HepG2 (cell line): ENCODE measurements around the gene CEP55. TPM values are rescaled to one million over a fixed set of nuclear protein-coding genes. Genes with fewer than 3 reads are reported as not detected.

Source experiments
- ARHGAP35 ChIP-seq: sonication (generic); formaldehyde crosslinking; IDR thresholded peaks from 2 replicates; pipeline ENCODE4 v1.9.0; 2022; ENCODE audit warnings: mild to moderate bottlenecking, inconsistent platforms, moderate library complexity, missing genetic modification reagents, borderline replicate concordance
- JDP2 ChIP-seq: sonication (generic); formaldehyde crosslinking; IDR thresholded peaks from 2 replicates; pipeline ENCODE4 v1.8.1; 2022; ENCODE audit warnings: missing genetic modification reagents, borderline replicate concordance
- NFYB ChIP-seq: sonication (generic); formaldehyde crosslinking; IDR thresholded peaks from 2 replicates; pipeline ENCODE4 v1.4.0; 2020; ENCODE audit warnings: missing genetic modification reagents
- PAWR ChIP-seq: sonication (generic); formaldehyde crosslinking; IDR thresholded peaks from 2 replicates; pipeline ENCODE4 v1.4.0; 2020; ENCODE audit warnings: missing genetic modification reagents, mild to moderate bottlenecking, borderline replicate concordance
- RBFOX2 ChIP-seq: fragments of 200-400 bp; formaldehyde crosslinking; IDR thresholded peaks from 2 replicates; pipeline ENCODE4 v1.6.1; 2017; ENCODE audit warnings: low read depth, mild to moderate bottlenecking, low read length
- RNF219 ChIP-seq: sonication (generic); formaldehyde crosslinking; IDR thresholded peaks from 2 replicates; pipeline ENCODE4 v1.5.0; 2020; ENCODE audit warnings: mild to moderate bottlenecking, missing genetic modification reagents
- SAFB2 ChIP-seq: sonication (generic); formaldehyde crosslinking; IDR thresholded peaks from 2 replicates; pipeline ENCODE4 v1.5.1; 2020; ENCODE audit warnings: missing genetic modification reagents, low read depth, mild to moderate bottlenecking, borderline replicate concordance
- SSRP1 ChIP-seq: IDR thresholded peaks from 2 replicates; pipeline ENCODE4 v1.6.1; 2016; ENCODE audit warnings: control low read depth
- TOE1 ChIP-seq: sonication (generic); formaldehyde crosslinking; IDR thresholded peaks from 2 replicates; pipeline ENCODE4 v1.4.0; 2020; ENCODE audit warnings: mild to moderate bottlenecking, missing genetic modification reagents
- U2AF1 ChIP-seq: fragments of 200-400 bp; formaldehyde crosslinking; optimal IDR thresholded peaks from 2 replicates; pipeline ENCODE3; 2017; ENCODE audit warnings: mild to moderate bottlenecking, low read depth, low read length
- ZMYM4 ChIP-seq: sonication (generic); formaldehyde crosslinking; IDR thresholded peaks from 2 replicates; pipeline ENCODE4 v1.8.1; 2023; ENCODE audit warnings: mild to moderate bottlenecking, missing genetic modification reagents
- ZNF234 ChIP-seq: sonication (generic); formaldehyde crosslinking; conservative IDR thresholded peaks from 2 replicates; pipeline ENCODE4 v1.5.1; 2020; ENCODE audit warnings: mild to moderate bottlenecking, missing genetic modification reagents
- ZNF263 ChIP-seq: sonication (generic); formaldehyde crosslinking; IDR thresholded peaks from 2 replicates; pipeline ENCODE4 v1.4.0; 2020; ENCODE audit warnings: missing genetic modification reagents
- ZNF276 ChIP-seq: sonication (generic); formaldehyde crosslinking; IDR thresholded peaks from 2 replicates; pipeline ENCODE4 v1.4.0; 2020; ENCODE audit warnings: mild to moderate bottlenecking, low read depth, missing genetic modification reagents
- ZNF546 ChIP-seq: sonication (generic); formaldehyde crosslinking; conservative IDR thresholded peaks from 2 replicates; pipeline ENCODE4 v1.8.1; 2023; ENCODE audit warnings: mild to moderate bottlenecking, missing genetic modification reagents
- ZNF678 ChIP-seq: sonication (generic); formaldehyde crosslinking; IDR thresholded peaks from 2 replicates; pipeline ENCODE4 v1.4.0; 2020; ENCODE audit warnings: mild to moderate bottlenecking, missing genetic modification reagents
- ZNF703 ChIP-seq: sonication (generic); formaldehyde crosslinking; IDR thresholded peaks from 2 replicates; pipeline ENCODE4 v1.5.1; 2020; ENCODE audit warnings: missing genetic modification reagents, mild to moderate bottlenecking, moderate library complexity, borderline replicate concordance
- ZNF709 ChIP-seq: sonication (generic); formaldehyde crosslinking; IDR thresholded peaks from 2 replicates; pipeline ENCODE4 v1.5.0; 2020; ENCODE audit warnings: mild to moderate bottlenecking, missing genetic modification reagents
- ZNF766 ChIP-seq: sonication (generic); formaldehyde crosslinking; IDR thresholded peaks from 2 replicates; pipeline ENCODE4 v1.5.0; 2020; ENCODE audit warnings: missing genetic modification reagents, borderline replicate concordance
- polyA plus RNA-seq, 8 experiments: library from polyadenylated mRNA; depleted of rRNA in 3 of 8; stranded (reverse) in 7 of 8; unstranded in 1 of 8; fragments of >200 nt; fragmentation: Illumina TruSeq in 4 of 8; extraction: Trizol in 4 of 8; gene quantifications; 2 replicates each; pipeline versions ENCODE4 v1.2.1 to v1.2.3, GENCODE V29; 2011 to 2016; ENCODE audit warnings: low read depth in 4 of 8, missing spikeins in 1 of 8, mixed read lengths in 1 of 8; ENCODE audit not compliant: insufficient read depth in 1 of 8
- total RNA-seq, 5 experiments: library from RNA; depleted of rRNA; stranded (reverse); fragments of >200 nt; fragmentation: Illumina TruSeq; extraction: Trizol; gene quantifications; 2 replicates each; pipeline ENCODE4 v1.2.3, GENCODE V29; 2016; ENCODE audit warnings: low read depth in 1 of 5
- TF ChIP-seq, protein P1 (sequence below): sonication (generic); formaldehyde crosslinking; IDR thresholded peaks from 2 replicates; pipeline ENCODE4 v1.9.0; 2021; ENCODE audit warnings: missing genetic modification reagents, borderline replicate concordance
- TF ChIP-seq, protein P2 (sequence below): sonication (generic); formaldehyde crosslinking; IDR thresholded peaks from 2 replicates; pipeline ENCODE4 v1.4.0; 2020; ENCODE audit warnings: missing genetic modification reagents; ENCODE audit errors: not compliant biosample characterization
- TF ChIP-seq, protein P3 (sequence below): sonication (generic); formaldehyde crosslinking; IDR thresholded peaks from 2 replicates; pipeline ENCODE4 v1.8.0; 2023; ENCODE audit warnings: mild to moderate bottlenecking, missing genetic modification reagents

The CEP55 gene
- total and polyA plus RNA-seq, 2 of the 13 experiments (the other 11 are each of a cell fraction or from before 2014, with no cell fraction given): 6.5 to 17.1 TPM

- TF ChIP-seq RNF219 (CRISPR knock-in tag) (no peak), ZNF709 (CRISPR knock-in tag) (no peak), ZNF276 (0 out of 2 replicates have a peak, but pooled peaks have one; percentile 26), ARHGAP35 (CRISPR knock-in tag) (no peak), ZMYM4 (peak; percentile 74; the same call in 1 of the 2 replicates), ZNF703 (CRISPR knock-in tag) (no peak), U2AF1 (no peak), ZNF766 (CRISPR knock-in tag) (no peak), ZNF234 (CRISPR knock-in tag) (peak; percentile 53; the same call in 1 of the 2 replicates), TOE1 (CRISPR knock-in tag) (0 out of 2 replicates have a peak, but pooled peaks have one; percentile 44), ZNF263 (CRISPR knock-in tag) (no peak), SAFB2 (CRISPR knock-in tag) (no peak; the same call in 1 of the 2 replicates), SSRP1 (no peak), JDP2 (peak; percentile 71; the same call in 1 of the 2 replicates), ZNF546 (CRISPR knock-in tag) (no peak), RBFOX2 (peak; percentile 82), NFYB (CRISPR knock-in tag) (peak; percentile 86), PAWR (CRISPR knock-in tag) (no peak), ZNF678 (no peak)
- TF ChIP-seq, protein P1, sequence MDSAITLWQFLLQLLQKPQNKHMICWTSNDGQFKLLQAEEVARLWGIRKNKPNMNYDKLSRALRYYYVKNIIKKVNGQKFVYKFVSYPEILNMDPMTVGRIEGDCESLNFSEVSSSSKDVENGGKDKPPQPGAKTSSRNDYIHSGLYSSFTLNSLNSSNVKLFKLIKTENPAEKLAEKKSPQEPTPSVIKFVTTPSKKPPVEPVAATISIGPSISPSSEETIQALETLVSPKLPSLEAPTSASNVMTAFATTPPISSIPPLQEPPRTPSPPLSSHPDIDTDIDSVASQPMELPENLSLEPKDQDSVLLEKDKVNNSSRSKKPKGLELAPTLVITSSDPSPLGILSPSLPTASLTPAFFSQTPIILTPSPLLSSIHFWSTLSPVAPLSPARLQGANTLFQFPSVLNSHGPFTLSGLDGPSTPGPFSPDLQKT (CRISPR knock-in tag): no peak
- TF ChIP-seq, protein P2, sequence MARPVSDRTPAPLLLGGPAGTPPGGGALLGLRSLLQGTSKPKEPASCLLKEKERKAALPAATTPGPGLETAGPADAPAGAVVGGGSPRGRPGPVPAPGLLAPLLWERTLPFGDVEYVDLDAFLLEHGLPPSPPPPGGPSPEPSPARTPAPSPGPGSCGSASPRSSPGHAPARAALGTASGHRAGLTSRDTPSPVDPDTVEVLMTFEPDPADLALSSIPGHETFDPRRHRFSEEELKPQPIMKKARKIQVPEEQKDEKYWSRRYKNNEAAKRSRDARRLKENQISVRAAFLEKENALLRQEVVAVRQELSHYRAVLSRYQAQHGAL: no peak
- TF ChIP-seq, protein P3, sequence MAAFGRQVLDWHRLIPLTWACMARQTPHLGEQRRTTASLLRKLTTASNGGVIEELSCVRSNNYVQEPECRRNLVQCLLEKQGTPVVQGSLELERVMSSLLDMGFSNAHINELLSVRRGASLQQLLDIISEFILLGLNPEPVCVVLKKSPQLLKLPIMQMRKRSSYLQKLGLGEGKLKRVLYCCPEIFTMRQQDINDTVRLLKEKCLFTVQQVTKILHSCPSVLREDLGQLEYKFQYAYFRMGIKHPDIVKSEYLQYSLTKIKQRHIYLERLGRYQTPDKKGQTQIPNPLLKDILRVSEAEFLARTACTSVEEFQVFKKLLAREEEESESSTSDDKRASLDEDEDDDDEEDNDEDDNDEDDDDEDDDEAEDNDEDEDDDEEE (CRISPR knock-in tag): no peak
These were observed at the start of gene CEP55 (continued) for GRCh38 chr10:93496322-93497041.
